Activated gamma-delta T cell treated with anti-CD3 and anti-CD28 coated beads, Interleukin-2, amount 50 U/mL, for 16 hours (primary cell): ENCODE measurements around the gene PNMA6F.
"Not testable (repeated sequence)": the region's sequence is repeated elsewhere in the genome, so short reads cannot be mapped to it uniquely, and the experiment has no call there.

ENCODE experiments used
- DNase-seq: peaks from one replicate; pipeline ENCODE4 v3.0.0-alpha.2; 2020; ENCODE audit warnings: low read depth

PNMA6F gene

DNA sequence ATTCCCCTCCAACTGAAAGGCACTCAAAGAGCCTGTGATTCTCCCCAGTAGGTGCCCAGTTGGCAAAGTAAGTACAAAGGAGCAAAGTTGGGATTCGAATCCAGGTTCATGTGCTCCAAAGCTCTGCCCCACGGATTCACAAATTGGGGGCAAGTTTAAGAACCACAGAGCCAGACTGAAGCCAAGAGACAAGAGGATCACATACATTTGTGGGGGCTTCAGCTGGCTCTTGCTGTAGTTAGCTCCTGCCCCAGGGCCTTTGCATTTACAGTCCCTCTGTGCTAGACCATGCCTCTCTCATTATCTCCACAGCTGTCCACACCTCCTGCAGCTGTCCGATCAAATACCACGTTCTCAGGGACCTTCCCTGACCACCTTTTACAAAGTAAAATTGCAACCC is 18.8 kb downstream of the PNMA6F start:
- DNase-seq = no peak

DNA sequence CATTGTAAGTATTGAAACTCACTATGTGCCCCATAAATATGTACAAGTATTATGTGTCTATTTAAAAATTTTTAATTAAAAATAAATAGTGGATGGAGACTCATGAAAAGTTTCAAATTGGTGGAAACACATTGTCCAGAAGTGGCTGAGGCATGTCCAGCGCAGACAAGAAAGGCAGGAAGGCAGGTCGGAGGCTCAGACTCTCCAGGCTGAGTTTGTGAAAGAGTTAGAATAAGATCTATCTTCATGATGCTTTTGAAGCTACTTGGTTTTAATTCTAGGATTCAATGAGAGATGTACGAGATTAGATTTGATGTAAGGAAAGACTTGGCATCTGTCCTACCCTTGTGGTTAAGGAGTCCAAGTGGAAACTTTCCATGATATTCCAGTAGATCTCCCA is 19.8 kb downstream of the PNMA6F start:
- DNase-seq = no peak

DNA sequence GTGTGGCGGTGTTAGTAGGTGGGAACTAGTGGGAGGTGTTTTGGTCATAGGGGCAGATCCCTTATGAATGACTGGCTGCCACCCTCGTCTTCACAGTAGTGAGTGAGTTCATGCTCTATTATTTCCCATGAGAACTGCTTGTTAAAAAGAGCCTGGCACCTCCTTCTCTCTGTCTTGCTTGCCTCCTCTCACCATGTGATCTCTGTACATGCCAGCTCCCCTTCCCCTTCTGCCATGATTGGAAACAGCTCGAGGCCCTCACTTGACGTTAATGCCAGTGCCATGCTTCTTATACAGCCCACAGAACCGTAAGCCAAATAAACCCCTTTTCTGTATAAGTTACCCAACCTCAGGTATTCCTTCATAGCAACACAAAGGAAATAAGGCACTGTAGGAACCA is 21.7 kb downstream of the PNMA6F start:
- DNase-seq = no peak

- no peak for DNase-seq
Observed at GRCh38 chrX:153297376-153297775, 24.2 kb downstream of the PNMA6F start.

DNA sequence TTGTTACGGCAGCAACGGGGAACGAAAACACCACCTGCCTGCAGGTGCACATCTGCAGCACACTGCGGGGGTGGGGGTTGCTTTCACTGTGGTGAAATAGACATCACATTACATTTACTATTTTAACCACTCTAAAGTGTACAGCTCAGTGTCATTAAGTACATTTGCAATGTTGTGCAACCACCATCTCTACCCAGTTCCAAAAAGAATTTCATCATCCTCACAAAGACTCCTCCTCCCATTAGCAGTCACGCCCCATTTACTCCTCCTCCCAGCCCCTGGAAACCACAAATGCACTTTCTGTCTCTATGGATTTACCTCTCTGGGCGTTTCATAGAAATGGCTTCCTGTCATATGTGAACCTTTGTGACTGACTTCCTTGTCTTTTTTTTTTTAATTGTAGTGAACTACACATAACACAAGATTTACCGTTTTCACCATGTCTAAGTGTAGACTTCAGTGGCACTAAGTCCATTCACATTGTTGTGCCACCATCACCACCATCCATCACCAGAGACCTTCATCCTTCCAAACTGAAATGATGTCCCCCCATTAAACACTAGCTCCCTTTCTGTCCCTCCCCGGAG is 28.0 kb downstream of the PNMA6F start:
- not testable (repeated sequence) for DNase-seq

- DNase-seq = not testable (repeated sequence)
Observed at GRCh38 chrX:153288807-153289206, 32.8 kb downstream of the PNMA6F start.

DNA sequence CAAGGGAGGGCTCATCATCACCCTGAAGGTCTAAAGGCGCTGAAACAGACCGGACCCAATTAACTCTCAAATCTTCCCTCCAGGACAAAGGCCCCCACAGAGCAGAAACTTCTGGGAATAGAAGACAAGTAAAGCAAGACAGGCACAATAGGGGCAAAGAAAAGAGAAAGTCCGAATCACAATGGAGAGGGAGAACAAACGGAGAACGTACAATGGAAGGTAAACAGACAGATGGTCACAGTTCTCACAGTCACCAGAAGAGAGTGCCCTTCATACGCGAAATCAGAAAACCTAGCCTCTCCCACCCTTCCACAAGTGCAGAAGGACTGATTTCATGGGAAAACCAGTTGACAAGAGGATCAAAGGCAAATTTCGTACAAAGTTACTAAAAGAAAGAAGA is 35.9 kb downstream of the PNMA6F start:
- not testable (repeated sequence) for DNase-seq

- DNase-seq = not testable (repeated sequence)
Observed at GRCh38 chrX:153283982-153284381, 37.6 kb downstream of the PNMA6F start.

DNA sequence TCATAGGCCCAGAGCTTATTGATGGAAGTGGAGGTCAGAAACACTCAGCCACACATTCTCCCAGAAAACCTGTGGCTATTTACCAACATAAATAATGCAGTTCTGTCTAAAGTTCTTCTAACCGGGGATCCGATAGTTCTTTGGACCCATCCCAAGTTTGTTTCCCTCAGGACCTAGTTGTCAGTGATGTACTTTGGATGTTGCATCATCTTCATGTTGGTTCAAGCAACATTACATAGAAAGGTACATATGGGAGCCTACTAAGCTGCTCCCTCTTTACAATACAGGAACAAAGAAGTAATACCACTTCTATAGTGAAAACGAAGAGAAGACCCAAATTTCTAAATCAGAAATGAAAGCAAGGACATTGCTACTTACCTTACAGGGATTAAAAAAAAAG is 39.8 kb downstream of the PNMA6F start:
- DNase-seq = not testable (repeated sequence)

DNA sequence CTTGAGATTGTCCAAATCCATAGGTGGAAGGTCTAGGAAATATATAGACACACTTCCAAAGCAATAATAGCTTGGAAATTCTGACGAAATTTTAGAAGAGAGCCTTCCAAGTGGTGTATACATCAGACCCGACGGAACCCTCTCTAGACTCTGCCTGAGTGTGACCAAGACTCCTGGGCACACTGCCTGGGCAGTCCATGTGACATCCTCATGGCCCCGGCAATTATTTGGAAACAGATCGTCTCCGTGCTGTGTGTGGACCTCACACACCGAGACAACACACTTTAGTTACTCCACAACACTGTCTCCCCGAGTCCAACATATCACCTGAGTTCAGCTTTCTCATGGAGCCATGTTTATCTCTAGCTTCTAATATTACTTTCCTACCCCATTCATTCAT is 42.3 kb downstream of the PNMA6F start:
- DNase-seq = not testable (repeated sequence)

- not testable (repeated sequence) for DNase-seq
Observed at GRCh38 chrX:153276049-153276448, 45.5 kb downstream of the PNMA6F start.

DNA sequence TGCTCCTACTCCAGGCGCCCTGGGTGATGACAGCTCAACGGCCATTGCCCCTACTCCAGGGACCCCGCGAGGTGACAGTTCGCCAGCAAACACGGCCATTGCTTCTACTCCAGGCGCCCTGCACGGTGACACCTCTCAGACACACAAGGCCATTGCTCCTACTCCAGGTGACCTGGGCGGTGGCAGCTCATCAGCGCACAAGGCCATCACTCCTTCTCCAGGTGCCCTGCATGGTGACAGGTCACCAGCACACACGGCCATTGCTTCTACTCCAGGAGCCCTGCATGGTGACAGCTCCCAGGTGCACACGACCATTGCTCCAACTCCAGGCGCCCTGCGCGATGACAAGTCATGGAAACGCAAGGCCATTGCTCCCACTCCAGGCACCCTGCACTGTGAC is 46.1 kb downstream of the PNMA6F start:
- not testable (repeated sequence) for DNase-seq

DNA sequence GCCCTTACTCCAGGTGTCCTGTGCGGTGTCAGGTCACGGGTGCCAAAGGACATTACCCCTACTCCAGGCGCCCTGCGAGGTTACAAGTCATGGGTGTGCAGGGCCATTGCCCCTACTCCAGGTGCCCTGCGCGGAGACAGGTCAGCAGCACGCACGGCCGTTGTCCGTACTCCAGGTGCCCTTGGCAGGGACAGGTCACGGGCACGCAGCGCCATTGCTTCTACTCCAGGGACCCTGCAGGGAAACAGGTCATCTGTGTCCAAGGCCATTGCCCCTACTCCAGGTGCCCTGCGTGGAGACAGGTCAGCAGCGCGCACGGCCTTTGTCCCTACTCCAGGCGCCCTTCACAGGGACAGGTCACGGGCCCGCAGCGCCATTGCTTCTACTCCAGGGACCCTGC is 49.0 kb downstream of the PNMA6F start:
- DNase-seq = not testable (repeated sequence)

DNA sequence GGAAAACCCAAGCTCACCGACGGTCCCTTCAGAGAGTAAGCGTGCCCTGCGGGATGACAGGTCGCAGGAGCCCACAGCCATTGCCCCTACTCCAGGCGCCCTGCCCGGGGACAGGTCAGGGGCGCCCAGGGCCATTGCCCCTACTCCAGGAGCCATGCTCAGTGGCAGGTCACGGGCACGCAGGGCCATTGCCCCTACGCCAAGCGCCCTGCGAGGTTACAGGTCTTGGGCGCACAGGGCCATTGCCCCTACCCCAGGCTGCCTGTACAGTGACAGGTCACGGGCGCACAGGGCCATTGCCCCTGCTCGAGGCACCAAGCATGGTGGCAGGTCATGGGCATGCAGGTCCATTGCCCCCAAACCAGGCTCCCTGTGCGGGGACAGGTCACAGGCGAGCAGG is 49.5 kb downstream of the PNMA6F start:
- DNase-seq = not testable (repeated sequence)
